ENCODE results near the gene PDK2.
A peak's percentile ranks its signal among the peaks of the same experiment; 100 is the strongest.

The PDK2 gene

DNA sequence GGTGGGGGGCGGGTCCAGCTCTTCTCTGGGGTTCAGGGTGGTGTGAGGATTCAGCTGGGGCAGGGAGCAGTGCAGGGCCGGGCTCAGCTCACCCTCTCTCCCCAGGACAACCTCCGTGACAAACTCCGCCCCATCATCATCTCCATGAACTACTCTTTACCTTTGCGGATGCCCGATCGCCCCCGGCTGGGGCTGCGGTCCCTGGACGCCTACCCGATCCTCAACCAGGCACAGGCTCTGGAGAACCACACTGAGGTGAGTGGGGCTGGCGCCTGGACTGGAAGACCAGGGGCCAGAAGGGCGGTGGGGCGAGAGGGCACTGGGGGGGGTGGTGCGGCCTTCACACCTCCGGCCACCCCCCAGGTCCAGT lies 18.9 kb upstream of the PDK2 start:
- no peak for DNase-seq (ENCODE audit: low read depth)
- no peak overlapping the region for H3K4me3 ChIP-seq (ENCODE audit: control insufficient read depth, low read depth, low read length)
- TF ChIP-seq, protein P1, sequence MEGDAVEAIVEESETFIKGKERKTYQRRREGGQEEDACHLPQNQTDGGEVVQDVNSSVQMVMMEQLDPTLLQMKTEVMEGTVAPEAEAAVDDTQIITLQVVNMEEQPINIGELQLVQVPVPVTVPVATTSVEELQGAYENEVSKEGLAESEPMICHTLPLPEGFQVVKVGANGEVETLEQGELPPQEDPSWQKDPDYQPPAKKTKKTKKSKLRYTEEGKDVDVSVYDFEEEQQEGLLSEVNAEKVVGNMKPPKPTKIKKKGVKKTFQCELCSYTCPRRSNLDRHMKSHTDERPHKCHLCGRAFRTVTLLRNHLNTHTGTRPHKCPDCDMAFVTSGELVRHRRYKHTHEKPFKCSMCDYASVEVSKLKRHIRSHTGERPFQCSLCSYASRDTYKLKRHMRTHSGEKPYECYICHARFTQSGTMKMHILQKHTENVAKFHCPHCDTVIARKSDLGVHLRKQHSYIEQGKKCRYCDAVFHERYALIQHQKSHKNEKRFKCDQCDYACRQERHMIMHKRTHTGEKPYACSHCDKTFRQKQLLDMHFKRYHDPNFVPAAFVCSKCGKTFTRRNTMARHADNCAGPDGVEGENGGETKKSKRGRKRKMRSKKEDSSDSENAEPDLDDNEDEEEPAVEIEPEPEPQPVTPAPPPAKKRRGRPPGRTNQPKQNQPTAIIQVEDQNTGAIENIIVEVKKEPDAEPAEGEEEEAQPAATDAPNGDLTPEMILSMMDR (conservative IDR thresholded peaks at IDR 0.05; ENCODE audit: control insufficient read depth, insufficient read depth, low read depth, low read length) = no peak

DNA sequence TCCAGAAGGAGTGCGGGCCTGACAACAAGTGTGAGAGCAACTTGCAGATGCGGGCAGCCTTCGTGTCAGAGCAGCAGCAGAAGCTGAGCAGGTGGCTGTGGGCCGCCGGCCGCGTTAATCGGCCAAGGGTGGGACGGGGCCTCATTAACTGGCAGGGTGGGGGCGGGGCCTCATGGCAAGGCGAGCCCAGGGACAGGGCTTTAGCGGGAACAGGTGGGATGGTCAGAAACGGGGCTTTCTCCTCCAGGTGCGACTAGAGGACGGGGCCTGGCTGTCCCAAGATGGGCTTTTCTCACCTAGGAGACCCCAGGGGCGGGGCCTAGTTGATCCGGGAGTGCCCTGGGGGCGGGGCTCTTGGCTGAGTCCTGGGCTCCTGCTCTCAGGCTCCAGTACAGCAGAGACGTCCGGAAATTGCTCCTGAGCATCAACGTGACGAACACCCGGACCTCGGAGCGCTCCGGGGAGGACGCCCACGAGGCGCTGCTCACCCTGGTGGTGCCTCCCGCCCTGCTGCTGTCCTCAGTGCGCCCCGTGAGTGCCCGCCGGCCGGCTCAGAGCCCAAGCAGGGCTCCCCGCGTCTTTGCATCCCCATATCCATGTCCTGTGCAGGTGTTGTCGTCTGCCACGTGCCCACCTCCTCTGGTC lies 18.4 kb upstream of the PDK2 start:
- no peak overlapping the region for H3K4me3 ChIP-seq (ENCODE audit: control insufficient read depth, low read depth, low read length)
- TF ChIP-seq, protein P1 (conservative IDR thresholded peaks at IDR 0.05; ENCODE audit: control insufficient read depth, insufficient read depth, low read depth, low read length) = no peak
- DNase-seq (ENCODE audit: low read depth) = no peak

DNA sequence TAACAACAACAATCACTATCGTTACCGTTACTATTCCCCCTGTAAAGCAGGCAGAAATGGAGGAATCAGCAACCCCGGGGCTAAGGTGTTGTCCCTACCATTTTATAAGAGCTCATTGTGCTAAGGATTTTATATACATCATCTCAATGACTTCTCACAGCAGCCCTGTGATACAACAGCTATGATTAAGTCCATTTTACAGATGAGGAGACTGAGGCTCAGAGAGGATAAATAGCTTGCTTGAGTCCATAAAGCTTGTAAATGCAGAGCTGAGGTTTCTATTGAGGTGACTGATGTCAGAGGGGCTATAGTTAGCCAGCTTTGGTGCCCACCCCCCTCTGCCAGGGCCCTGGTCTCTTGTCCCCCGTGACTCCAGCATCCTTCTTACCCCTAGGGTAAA lies 16.7 kb upstream of the PDK2 start:
- TF ChIP-seq, protein P1 (conservative IDR thresholded peaks at IDR 0.05; ENCODE audit: control insufficient read depth, insufficient read depth, low read depth, low read length) = no peak

DNA sequence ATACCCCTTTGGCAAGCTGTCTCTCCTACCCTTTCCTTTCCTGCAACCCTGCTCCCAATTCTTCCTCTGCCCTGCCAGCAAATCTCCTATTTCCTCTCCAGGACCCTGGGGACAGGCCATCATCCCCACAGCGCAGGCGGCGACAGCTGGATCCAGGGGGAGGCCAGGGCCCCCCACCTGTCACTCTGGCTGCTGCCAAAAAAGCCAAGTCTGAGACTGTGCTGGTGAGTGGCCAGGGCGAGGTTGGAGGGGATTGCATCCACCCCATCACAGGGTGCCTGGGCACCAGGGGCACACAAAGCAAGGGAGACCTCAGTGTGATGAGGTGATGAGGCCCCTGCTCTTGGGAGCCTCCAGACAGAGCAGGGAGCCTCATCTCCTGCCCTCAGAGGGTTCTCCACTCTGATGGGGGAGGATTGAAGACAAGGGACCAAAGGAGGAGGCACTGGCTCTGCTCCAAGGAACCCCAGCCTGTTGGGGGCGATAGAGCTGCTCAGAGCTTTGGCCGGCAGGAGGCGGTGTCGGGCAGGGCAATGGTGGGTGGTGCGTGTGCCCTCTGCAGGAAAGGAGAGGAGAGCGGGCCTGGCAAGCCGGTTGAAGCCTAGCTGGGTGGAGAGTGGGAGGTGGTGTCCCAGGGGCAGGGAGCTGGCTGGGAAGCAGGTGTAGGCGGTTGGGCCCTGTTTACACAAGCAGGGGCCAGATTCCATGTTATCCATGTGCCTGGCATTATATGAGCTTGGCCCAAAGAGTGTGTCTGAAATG lies 15.6 kb upstream of the PDK2 start:
- TF ChIP-seq, protein P1 (conservative IDR thresholded peaks at IDR 0.05; ENCODE audit: control insufficient read depth, insufficient read depth, low read depth, low read length) = peak; percentile 78
- H3K4me3 ChIP-seq (ENCODE audit: control insufficient read depth, low read depth, low read length) = no peak overlapping the region
- peak; percentile 47 for DNase-seq (ENCODE audit: low read depth)

More for the DNA sequence above, 16.7 kb upstream of the PDK2 start:
- no peak for DNase-seq (ENCODE audit: low read depth)
- H3K4me3 ChIP-seq (ENCODE audit: control insufficient read depth, low read depth, low read length) = no peak overlapping the region

GRCh38 chr17:50080096-50080480 lies 15.1 kb upstream of the PDK2 start:
- TF ChIP-seq, protein P1 (conservative IDR thresholded peaks at IDR 0.05; ENCODE audit: control insufficient read depth, insufficient read depth, low read depth, low read length) = no peak
- no peak overlapping the region for H3K4me3 ChIP-seq (ENCODE audit: control insufficient read depth, low read depth, low read length)
- no peak for DNase-seq (ENCODE audit: low read depth)

DNA sequence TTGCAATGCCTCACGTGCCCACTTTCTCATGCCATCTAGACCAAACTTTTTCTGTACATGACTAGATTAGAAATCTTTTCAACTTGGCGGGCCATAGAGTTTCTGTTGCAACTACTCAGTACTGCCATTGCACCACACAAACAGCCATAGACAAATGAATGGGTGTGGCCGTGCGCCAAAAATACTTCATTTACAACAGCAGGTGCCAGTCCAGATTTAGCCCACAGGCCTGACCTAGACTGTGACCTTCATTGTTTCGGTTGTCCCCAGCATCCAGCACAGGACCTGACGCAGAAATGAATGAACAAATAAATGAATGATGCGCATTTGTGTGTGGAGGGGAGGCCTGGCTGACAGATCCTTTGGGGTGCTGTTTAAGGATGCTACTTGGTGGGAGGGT lies 14.3 kb upstream of the PDK2 start:
- DNase-seq (ENCODE audit: low read depth) = no peak
- H3K4me3 ChIP-seq (ENCODE audit: control insufficient read depth, low read depth, low read length) = no peak overlapping the region
- TF ChIP-seq, protein P1 (conservative IDR thresholded peaks at IDR 0.05; ENCODE audit: control insufficient read depth, insufficient read depth, low read depth, low read length) = no peak

All from fibroblast of mammary gland (primary cell).